Measurements from ENCODE around the gene SEL1L2.

SEL1L2 gene

DNA sequence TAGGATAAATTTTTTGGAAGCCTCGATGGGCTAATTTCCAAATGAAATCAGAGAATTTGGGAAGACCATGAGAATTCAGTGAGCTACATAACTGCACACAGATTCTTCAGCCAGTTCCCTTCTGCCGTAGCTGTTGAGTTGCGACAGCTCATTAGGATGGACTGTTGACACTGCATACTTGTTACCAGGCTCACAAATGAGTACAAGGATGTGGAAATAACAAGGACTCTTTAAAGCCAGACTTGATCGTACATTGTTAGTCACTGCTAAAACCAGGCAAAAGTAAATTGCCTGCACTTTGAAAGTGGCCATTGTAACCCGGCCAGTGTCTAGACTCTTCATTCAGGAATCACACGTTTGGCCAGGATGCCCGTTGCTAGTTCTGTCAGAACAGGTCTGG, 168.5 kb downstream of the SEL1L2 start:
- Mint-ChIP-seq H3K27me3 (no peaks in the 10 kb centered on the region), H3K9me3 (no peaks in the 10 kb centered on the region), H3K27ac (no peak overlapping the region), H3K4me1 (peaks cover 20% of the 10 kb centered on the region), H3K4me3 (no peak overlapping the region)
- DNase-seq = no peak
- ATAC-seq = no peak

GRCh38 chr20:13819885-13820645, 170.3 kb downstream of the SEL1L2 start:
- Mint-ChIP-seq H3K27ac (no peak overlapping the region), H3K27me3 (no peaks in the 10 kb centered on the region), H3K4me1 (peaks cover 30% of the 10 kb centered on the region), H3K9me3 (no peaks in the 10 kb centered on the region), H3K4me3 (no peak overlapping the region)
- DNase-seq (peak; percentile 8 to 13), ATAC-seq (peak; percentile 79)

DNA sequence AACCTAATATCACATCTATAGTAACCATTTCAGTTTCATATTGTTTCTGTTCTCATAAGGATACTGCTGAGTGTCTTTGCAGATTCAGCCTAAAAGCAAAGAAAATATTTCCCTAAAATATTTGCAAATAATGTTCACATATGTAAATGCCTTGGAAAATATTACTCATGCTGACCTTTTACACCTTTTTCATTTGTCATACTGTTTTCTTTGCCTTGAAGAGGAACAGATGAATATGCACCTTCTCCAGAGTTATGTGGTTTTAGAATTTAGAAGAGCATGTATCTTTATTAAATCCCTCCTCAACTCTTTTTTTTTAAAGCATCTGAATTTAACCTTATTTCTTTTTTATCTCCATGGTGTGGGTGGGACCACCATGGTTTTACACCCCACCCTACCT, 173.1 kb downstream of the SEL1L2 start:
- ATAC-seq (no peak), DNase-seq (no peak)
- Mint-ChIP-seq H3K27ac (peak overlapping the region; percentile 70 to 86), H3K27me3 (no peaks in the 10 kb centered on the region), H3K9me3 (no peaks in the 10 kb centered on the region), H3K4me1 (peaks cover 30% of the 10 kb centered on the region), H3K4me3 (no peak overlapping the region)

DNA sequence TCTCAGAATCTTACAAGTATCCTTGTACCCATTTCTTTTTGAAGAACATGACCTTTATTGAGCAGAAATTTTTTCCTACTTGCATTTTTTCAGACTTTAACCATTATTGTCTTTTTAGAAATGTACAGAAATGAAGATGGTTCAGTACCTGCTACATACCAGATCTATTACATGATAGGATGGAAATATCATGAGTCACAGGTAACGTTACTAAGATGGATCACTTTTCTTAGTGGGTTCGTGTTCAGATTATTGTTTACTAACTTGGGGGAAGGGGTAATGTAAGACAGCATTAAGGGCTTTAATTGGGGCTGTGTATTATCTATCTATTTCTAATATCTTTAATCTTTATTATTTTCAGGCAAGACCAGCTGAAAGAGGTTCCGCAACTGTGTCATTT, 173.7 kb downstream of the SEL1L2 start:
- Mint-ChIP-seq H3K4me3 (peak overlapping the region in 1 of 2 donors; percentile 10), H3K27ac (peak overlapping the region; percentile 76 to 84)
- ATAC-seq = peak; percentile 43

GRCh38 chr20:13814672-13815071, 175.7 kb downstream of the SEL1L2 start:
- Mint-ChIP-seq H3K9me3 (no peaks in the 10 kb centered on the region), H3K27ac (no peak overlapping the region), H3K4me3 (no peak overlapping the region), H3K4me1 (peaks cover 30% of the 10 kb centered on the region), H3K27me3 (no peaks in the 10 kb centered on the region)
- ATAC-seq (no peak), DNase-seq (no peak)

More for the DNA sequence above, 173.7 kb downstream of the SEL1L2 start:
- H3K4me1 Mint-ChIP-seq = peaks cover 30% of the 10 kb centered on the region
- no peaks in the 10 kb centered on the region for H3K9me3 Mint-ChIP-seq
- H3K27me3 Mint-ChIP-seq = no peaks in the 10 kb centered on the region
- no peak for DNase-seq

DNA sequence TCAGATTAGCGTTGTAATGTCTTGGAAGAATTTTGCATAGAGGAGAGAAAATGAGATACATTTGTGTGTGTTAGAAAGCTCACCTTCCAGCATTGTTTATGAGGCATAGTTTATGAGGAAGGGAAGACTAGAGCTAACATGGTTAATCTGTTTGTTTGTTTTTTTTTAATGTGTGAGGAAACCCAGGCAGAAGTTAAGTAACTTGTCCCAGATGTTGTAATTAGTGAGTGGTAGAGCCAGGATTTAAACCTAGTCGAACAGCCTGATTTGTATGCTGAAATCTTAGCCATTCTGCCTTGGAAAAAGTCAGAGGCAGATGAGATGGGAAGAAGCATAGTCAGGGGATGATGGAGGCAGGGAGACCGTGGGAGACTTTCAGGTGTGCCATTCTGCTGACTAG, 176.5 kb downstream of the SEL1L2 start:
- H3K9me3 Mint-ChIP-seq = no peaks in the 10 kb centered on the region
- H3K27ac Mint-ChIP-seq = no peak overlapping the region
- no peak for DNase-seq
- no peak for ATAC-seq
- H3K4me3 Mint-ChIP-seq = no peak overlapping the region
- H3K4me1 Mint-ChIP-seq = peaks cover 30% of the 10 kb centered on the region
- no peaks in the 10 kb centered on the region for H3K27me3 Mint-ChIP-seq

GRCh38 chr20:13810446-13810845, 180.0 kb downstream of the SEL1L2 start:
- Mint-ChIP-seq H3K27me3 (no peaks in the 10 kb centered on the region), H3K27ac (no peak overlapping the region), H3K9me3 (no peaks in the 10 kb centered on the region), H3K4me1 (no peaks in the 10 kb centered on the region), H3K4me3 (no peak overlapping the region)
- DNase-seq (no peak), ATAC-seq (no peak)

GRCh38 chr20:13809855-13810254, 180.6 kb downstream of the SEL1L2 start:
- Mint-ChIP-seq H3K9me3 (no peaks in the 10 kb centered on the region), H3K27ac (no peak overlapping the region), H3K4me3 (no peak overlapping the region), H3K4me1 (no peaks in the 10 kb centered on the region), H3K27me3 (no peaks in the 10 kb centered on the region)
- no peak for ATAC-seq
- no peak for DNase-seq

- no peak for ATAC-seq
- no peak overlapping the region for H3K4me3 Mint-ChIP-seq
- no peaks in the 10 kb centered on the region for H3K9me3 Mint-ChIP-seq
- no peaks in the 10 kb centered on the region for H3K4me1 Mint-ChIP-seq
- no peak overlapping the region for H3K27ac Mint-ChIP-seq
- no peaks in the 10 kb centered on the region for H3K27me3 Mint-ChIP-seq
- DNase-seq = no peak
These were observed 181.0 kb downstream of the SEL1L2 start for GRCh38 chr20:13809373-13809772.

DNA sequence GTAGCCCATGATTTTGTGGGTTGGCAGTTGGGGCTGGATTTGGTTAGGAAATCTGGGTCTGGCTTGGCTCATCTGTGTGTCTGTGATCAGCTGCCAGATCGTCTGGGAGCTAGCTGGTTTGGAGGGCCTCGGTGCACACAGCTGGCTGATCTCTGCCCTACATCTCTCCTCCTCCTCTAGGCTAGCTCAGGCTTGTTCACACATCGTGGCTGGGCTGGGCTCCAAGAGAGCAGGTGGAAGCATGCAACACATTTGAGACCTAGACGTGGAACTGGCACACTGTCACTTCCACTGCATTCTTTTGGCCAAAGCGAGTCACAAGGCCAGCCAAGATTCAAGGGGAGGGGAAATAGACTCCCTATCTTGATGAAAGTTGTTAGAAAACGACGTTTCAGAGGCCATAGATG, 189.7 kb downstream of the SEL1L2 start:
- H3K4me3 Mint-ChIP-seq = no peak overlapping the region
- H3K9me3 Mint-ChIP-seq = no peaks in the 10 kb centered on the region
- no peak for DNase-seq
- H3K4me1 Mint-ChIP-seq = no peaks in the 10 kb centered on the region
- no peak for ATAC-seq
- H3K27ac Mint-ChIP-seq = peak overlapping the region in 1 of 2 donors; percentile 76
- H3K27me3 Mint-ChIP-seq = no peaks in the 10 kb centered on the region

GRCh38 chr20:13799974-13800373, 190.4 kb downstream of the SEL1L2 start:
- DNase-seq = no peak
- H3K9me3 Mint-ChIP-seq = no peaks in the 10 kb centered on the region
- no peaks in the 10 kb centered on the region for H3K4me1 Mint-ChIP-seq
- H3K4me3 Mint-ChIP-seq = no peak overlapping the region
- no peak for ATAC-seq
- no peaks in the 10 kb centered on the region for H3K27me3 Mint-ChIP-seq
- H3K27ac Mint-ChIP-seq = peak overlapping the region in 1 of 2 donors; percentile 34
